Stimulated activated naive CD4-positive, alpha-beta T cell treated with Interleukin-2 at 50 U/mL for 16 hours (primary cell): ENCODE measurements around the gene EBP.
A peak's percentile ranks its signal among the peaks of the same experiment; 100 is the strongest.
"Not testable (repeated sequence)": the region's sequence is repeated elsewhere in the genome, so short reads cannot be mapped to it uniquely, and the experiment has no call there.

Experiments
- DNase-seq: peaks from one replicate; lab custom pipeline; 2025; lab: John Stamatoyannopoulos, UW

The EBP gene

DNA sequence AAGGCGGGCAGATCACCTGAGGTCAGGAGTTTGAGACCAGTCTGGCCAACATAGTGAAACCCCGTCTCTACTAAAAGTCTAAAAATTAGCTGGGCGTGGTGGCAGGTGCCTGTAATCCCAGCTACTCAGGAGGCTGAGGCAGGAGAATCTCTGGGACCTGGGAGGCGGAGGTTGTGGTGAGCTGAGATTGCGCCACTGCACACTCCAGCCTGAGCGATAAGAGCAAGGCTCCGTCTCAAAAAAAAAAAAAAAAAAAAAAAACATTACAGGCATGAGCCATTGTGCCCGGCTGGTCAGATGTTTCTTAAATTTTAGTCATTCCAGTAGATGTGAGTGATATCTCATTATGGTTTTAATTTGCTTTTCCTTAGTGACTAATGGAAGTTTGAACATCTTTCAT, 4.2 kb downstream of the EBP start:
- not testable (repeated sequence) for DNase-seq

GRCh38 chrX:48530736-48531135, 9.1 kb downstream of the EBP start:
- no peak for DNase-seq

- no peak for DNase-seq
Measured at GRCh38 chrX:48531358-48531959, 9.9 kb downstream of the EBP start.

GRCh38 chrX:48532161-48532560, 10.6 kb downstream of the EBP start:
- no peak for DNase-seq

GRCh38 chrX:48533165-48533564, 11.6 kb downstream of the EBP start:
- DNase-seq, result no peak

DNA sequence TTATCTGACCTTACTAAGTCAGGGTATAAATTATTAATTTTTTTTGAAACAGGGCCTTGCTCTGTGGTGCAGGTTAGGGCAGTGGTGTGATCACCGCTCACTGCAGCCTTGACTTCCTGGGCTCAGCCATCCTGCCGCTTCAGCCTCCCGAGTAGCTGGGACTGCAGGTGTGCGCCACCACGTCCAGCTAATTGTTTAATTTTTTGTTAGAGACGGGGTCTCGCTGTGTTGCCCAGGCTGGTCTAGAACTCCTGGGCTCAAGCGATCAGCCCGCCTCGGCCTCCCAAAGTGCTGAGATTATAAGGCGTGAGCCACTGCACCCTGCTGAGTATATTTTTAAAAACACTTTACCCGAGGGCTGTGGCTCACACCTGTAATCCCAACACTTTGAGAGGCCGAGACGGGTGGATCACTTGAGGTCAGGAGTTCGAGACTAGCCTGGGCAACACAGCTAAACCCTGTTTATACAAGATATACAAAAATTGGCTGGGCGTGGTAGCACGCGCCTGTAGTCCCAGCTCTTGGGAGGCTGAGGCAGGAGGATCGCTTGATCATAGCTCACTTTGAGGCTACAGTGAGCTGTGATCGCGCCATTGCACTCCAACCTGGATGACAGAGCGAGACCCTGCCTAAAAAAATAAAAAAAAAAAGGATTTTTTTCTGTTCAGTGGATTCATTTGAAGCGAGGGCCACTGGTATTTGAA, 17.2 kb downstream of the EBP start:
- DNase-seq, result no peak

DNA sequence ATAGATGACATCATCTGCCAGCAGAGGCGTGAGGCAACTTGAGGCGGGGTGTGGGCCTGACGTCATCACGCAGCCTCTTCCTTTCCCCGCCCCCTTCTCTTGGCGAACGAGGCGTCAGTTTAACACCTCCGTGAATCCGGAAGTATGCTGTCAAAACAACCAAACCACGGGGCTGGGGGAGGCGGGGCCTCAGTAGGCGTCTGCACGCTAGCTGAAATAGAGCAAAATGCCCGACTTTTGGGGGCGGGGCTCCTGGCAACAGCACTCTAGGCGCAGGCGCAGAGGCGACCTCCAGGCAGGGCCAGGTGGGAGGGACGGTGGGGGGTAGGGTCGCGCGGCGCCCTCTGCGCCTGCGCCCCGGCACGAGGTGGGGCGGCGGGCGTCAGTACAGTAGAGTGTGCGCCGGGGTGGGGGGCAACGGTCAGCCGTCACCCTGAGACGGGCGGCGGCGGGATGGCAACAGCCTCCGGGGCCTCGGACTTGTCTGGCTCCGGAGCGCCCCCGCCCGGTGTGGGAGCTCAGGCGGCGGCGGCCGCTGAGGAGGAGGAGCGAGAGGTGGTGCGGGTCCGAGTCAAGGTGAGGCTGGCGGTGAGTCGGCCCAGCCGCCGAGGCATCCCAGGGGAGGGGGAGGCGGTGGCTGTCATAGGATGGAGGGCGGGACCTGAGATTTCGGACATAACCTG, 17.9 kb downstream of the EBP start, which contains the start of gene TBC1D25:
TSS of gene TBC1D25 (plus strand) at position 370 of the 683 bp plus-strand sequence. CDS start at position 454, 84 bp downstream.
- DNase-seq, result peak; percentile 96

DNA sequence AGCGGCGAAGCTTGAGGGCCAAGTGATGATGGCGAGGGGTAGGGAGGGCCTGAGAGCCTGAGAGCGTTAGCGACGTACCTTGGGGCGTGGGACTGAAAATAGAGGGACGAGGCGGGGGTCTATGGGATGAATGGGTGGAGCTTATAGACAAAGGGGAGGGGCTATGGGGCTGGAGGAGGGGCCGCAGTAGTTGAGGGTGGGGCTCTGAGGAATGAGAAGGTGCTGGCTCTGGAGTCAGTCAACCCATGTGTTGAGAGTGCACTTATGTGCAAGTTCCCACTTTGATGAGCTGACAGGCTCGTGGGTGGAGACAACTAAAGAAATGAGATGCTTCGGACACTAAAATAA, 18.4 kb downstream of the EBP start:
- peak; percentile 52 for DNase-seq

- no peak for DNase-seq
Measured at GRCh38 chrX:48540480-48540879, 18.9 kb downstream of the EBP start.

DNA sequence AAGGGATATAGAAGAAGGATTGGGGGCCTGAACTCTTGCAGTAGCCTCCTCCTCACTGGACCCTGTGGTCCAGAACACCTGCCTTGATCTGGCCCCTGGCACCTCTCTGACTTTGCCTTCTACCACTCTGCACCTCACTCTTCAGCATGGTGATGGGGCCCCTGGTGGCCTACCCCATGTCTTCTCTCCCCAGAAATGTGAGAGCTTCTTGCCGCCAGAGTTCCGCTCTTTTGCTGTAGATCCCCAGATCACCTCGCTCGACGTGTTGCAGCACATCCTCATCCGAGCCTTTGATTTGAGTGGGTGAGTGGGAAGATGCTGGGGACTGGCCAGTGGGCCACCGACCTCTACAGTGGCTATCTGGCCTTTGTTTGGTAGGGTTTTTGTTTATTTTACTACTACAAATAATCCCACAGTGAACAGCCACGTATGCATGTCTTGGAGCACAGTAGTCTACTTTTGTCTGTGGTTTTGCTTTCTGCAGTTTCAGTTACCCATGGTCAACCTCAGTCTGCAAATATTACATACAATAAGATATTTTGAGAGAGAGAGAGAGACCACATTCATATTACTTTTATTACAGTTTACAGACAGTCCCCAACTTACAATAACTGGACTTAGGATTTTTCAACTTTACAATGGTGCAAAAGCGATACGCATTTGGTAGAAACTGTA, 19.7 kb downstream of the EBP start:
- no peak for DNase-seq

GRCh38 chrX:48548871-48549270, 27.3 kb downstream of the EBP start:
- DNase-seq, result no peak

GRCh38 chrX:48555731-48556325, 34.2 kb downstream of the EBP start:
- not testable (repeated sequence) for DNase-seq

GRCh38 chrX:48558271-48558670, 36.7 kb downstream of the EBP start:
- DNase-seq, result no peak

DNA sequence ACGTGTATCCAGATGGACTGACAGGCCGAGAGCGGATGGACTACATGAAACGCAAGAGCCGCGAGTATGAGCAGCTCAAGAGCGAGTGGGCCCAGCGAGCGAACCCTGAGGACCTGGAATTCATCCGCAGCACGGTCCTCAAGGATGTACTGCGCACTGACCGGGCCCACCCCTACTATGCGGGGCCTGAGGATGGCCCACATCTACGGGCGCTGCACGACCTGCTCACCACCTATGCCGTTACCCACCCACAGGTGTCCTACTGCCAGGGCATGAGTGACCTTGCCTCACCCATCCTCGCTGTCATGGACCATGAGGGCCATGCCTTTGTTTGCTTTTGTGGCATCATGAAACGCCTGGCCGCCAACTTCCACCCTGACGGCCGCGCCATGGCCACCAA, 38.0 kb downstream of the EBP start:
- DNase-seq, result no peak

- no peak for DNase-seq
Measured at GRCh38 chrX:48560056-48560455, 38.4 kb downstream of the EBP start.

DNA sequence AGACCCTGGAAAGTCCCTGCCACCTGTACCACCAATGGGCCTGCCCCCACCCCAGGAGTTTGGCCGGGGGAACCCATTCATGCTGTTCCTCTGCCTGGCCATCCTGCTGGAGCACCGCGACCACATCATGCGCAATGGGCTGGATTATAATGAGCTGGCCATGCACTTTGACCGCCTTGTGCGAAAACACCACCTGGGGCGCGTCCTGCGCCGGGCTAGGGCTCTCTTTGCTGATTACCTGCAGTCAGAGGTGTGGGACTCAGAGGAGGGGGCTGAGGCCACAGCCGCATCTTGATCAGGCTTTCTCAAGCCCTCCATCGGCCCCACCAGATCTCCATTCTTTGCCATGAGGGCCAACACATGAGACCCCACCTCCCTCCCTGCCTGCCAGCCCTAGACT, 39.1 kb downstream of the EBP start:
- DNase-seq, result no peak

DNA sequence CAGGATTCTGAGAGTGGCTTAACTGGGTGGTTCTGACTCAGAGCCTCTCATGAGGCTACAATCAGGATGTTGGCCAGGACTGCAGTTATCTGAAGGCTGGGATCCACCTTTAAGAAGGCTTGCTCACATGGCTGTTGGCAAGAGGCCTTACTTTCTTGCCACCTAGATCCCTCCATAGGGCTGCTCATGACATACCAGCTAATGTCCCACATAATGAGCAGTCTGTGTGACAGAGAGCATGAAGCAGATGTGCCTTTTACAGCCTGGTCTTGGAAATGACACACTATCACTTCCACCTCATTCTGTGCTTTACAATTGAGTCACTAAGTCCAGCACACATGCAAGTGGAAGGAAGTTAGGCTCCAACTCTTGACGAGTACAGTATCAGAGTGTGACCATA, 48.4 kb downstream of the EBP start:
- DNase-seq, result no peak

- DNase-seq, result peak; percentile 13
Measured at GRCh38 chrX:48573690-48574269, 52.2 kb downstream of the EBP start.

GRCh38 chrX:48574270-48575266, 53.0 kb downstream of the EBP start, which contains the start of gene RBM3:
TSS of gene RBM3 (plus strand) at chrX:48574484. CDS start at chrX:48575181, 697 bp downstream.
- DNase-seq, result peak; percentile 89

DNA sequence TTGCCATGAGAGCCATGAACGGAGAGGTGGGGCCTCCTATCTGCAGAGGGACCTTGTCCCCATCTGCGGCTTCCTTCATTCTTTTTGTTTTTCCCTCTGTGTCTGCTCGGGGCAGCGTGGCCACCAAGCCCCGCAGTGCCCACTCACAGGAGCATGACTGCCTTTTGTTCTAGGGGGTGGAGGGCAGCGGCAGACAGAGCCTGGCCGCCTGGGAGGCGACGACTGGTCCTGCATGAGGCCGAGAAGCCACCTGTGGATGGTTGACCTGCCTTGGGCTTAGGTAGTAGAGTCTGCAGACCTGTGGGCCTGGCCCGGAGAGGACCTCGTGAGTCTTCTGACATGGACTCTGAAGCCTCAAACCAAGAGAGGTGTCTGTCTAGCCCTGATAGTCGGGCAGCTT, 54.0 kb downstream of the EBP start:
- DNase-seq, result no peak

DNA sequence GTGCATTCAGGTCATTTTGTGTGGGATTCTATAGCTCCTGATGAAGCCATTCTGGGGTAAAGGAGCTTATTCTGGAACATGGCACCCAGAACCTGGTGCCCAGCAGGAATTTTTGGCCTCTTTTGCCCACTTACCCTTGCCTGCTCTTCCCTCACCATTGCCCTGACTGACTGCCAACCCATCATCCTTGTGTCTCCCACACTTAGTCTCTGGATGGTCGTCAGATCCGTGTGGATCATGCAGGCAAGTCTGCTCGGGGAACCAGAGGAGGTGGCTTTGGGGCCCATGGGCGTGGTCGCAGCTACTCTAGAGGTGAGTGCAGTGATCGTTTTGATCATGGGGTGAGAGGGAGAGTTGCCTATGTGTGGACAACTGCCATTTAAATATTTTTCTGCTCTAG, 54.5 kb downstream of the EBP start:
- no peak for DNase-seq
